Large intestine (tissue), 3 donors: Measurements from ENCODE around the gene RNF180. TPM values are rescaled to one million over a fixed set of nuclear protein-coding genes. Genes with fewer than 3 reads are reported as not detected.

Experiments
- DNase-seq, 2 donors: peaks; one replicate each; pipeline versions ENCODE4 v3.0.0 to v3.0.0-alpha.2; 2013
- H3K27ac ChIP-seq: one replicate; pipeline ENCODE4 v1.5.1; 2013; ENCODE audit warnings: low read length
- H3K27me3 ChIP-seq: 2 replicates; pipeline ENCODE4 v1.6.1; 2013; ENCODE audit warnings: low read length; ENCODE audit not compliant: control insufficient read depth, insufficient read depth
- H3K36me3 ChIP-seq: 2 replicates; pipeline ENCODE4 v1.6.1; 2013; ENCODE audit warnings: low read length; ENCODE audit not compliant: control insufficient read depth, insufficient read depth
- H3K4me1 ChIP-seq: one replicate; pipeline ENCODE4 v1.6.1; 2013; ENCODE audit warnings: low read length; ENCODE audit not compliant: control insufficient read depth, insufficient read depth
- H3K4me3 ChIP-seq: one replicate; pipeline ENCODE4 v1.5.1; 2013; ENCODE audit warnings: low read length
- H3K9me3 ChIP-seq: one replicate; pipeline ENCODE4 v1.6.1; 2013; ENCODE audit warnings: mild to moderate bottlenecking, low read depth, low read length, moderate library complexity; ENCODE audit not compliant: control insufficient read depth
- WGBS: methylation state at CpG from one replicate; pipeline ENCODE4 v1.1.5; 2013; ENCODE audit warnings: low lambda C conversion rate; ENCODE audit not compliant: insufficient coverage; 5-methylcytosine and 5-hydroxymethylcytosine counted together
- polyA plus RNA-seq: library from polyadenylated mRNA; unstranded; fragments of 120-200 nt; gene quantifications from one replicate; pipeline ENCODE4 v1.2.1, GENCODE V29; 2013

The RNF180 gene
- polyA plus RNA-seq, 1 donor, result 5.6 TPM

DNA sequence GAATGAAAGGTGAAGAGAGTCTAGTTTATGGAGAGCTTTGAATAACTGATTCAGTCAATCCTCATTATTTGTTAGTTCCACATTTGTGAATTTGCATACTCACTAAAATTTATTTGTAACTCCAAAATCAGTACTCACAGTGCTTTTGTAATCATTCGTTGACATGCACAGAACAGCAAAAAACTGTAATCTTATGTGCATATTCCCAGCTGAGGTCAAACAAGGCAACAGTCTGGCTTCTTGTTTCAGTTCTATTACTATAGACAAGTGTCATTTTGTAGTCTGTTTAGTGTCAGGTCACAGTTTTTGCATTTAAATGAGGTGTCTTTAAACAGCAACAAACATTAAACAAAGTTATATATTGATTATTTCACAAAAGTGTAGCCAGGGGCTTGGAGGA lies 142.5 kb downstream of the RNF180 start:
- Histone ChIP-seq H3K4me1 (no peaks in the 10 kb centered on the region), H3K36me3 (no peaks in the 10 kb centered on the region), H3K9me3 (no peaks in the 10 kb centered on the region), H3K27ac (no peak overlapping the region), H3K4me3 (no peak overlapping the region), H3K27me3 (no peaks in the 10 kb centered on the region)
- no peak for DNase-seq
- WGBS, result no CpG with 5 or more reads among the region's 1 CpG

DNA sequence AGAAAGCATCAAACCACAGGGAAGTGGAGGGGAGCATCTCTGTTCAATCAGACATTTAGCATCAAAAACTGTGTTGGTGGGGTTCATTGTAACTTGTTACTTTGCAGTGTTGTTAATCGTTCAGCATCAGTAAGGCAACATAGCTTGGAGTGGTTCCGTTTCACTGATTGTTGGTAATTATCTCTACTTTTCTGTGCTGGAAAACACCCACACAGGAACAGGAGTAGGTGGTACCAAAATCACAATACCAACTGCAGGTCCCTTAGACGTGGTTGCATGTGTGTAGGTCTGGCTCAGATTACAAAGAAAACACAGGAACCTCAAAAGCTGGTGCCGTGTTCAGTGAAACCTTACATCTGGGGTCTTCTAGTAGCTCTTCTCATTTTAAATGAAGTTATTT lies 146.8 kb downstream of the RNF180 start:
- Histone ChIP-seq H3K9me3 (no peaks in the 10 kb centered on the region), H3K4me1 (no peaks in the 10 kb centered on the region), H3K4me3 (no peak overlapping the region), H3K36me3 (no peaks in the 10 kb centered on the region), H3K27ac (no peak overlapping the region), H3K27me3 (no peaks in the 10 kb centered on the region)
- no CpG with 5 or more reads among the region's 4 CpGs for WGBS
- DNase-seq, result no peak

DNA sequence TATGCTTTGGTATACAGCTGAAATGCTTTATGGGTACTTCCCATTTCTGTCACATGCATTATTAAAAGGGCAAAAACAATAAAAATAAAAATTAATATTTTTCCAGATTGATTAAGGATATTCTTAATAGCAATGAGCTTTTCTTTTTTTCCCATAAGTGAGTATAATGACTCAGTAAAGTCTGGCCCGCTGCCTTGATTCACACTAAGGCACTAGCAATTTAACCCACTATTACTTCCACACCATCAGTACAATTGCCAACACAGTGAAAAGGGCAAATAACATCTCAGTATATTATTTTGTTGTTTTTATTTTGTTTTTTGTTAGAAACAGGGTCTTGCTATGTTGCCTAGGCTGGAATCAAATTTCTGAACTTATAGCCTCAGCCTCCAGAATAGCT lies 150.1 kb downstream of the RNF180 start:
- Histone ChIP-seq H3K9me3 (no peaks in the 10 kb centered on the region), H3K4me1 (no peaks in the 10 kb centered on the region), H3K36me3 (no peaks in the 10 kb centered on the region), H3K27ac (no peak overlapping the region), H3K4me3 (no peak overlapping the region), H3K27me3 (no peaks in the 10 kb centered on the region)
- no CpG with 5 or more reads among the region's 1 CpG for WGBS
- DNase-seq, result no peak

DNA sequence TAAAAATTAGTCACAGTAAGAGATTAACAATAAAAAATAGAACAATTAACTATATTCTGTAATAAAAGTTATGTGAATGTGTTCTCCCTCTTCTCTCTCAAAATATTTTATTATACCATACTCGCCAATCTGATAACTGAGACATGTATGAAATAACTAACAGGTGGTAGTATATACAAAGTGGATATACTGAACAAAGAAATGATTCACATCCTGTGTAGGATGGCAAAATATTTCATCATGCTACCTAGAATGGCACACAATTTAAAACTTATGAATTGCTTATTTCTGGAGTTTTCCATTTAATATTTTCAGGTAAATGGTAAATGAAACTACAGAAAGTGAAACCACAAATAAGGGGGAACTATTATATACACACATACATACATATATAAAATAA lies 152.5 kb downstream of the RNF180 start:
- Histone ChIP-seq H3K4me3 (no peak overlapping the region), H3K9me3 (no peaks in the 10 kb centered on the region), H3K27me3 (no peaks in the 10 kb centered on the region), H3K36me3 (no peaks in the 10 kb centered on the region), H3K27ac (no peak overlapping the region), H3K4me1 (no peaks in the 10 kb centered on the region)
- no CpG with 5 or more reads among the region's 1 CpG for WGBS
- no peak for DNase-seq

DNA sequence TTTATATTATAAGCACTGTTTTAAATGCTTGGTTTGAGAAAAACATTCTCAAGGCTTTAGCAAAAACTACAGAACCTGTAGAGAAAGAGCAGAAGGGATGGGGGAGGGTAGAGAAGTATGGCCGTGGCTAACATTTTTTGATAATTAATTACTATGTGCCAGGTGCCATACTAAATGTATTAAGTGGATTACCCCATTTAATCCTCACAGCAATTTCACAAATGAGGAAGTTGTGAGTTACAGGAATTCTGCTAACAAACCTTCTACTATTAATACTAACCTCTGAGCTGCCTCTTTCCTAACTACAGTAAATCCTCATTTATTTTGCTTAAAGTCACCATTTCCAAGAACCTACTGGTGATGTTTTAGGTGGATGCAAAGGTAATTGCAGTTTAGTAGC lies 157.9 kb downstream of the RNF180 start:
- Histone ChIP-seq H3K27me3 (no peaks in the 10 kb centered on the region), H3K4me3 (no peak overlapping the region), H3K36me3 (no peaks in the 10 kb centered on the region), H3K4me1 (no peaks in the 10 kb centered on the region), H3K9me3 (no peaks in the 10 kb centered on the region), H3K27ac (no peak overlapping the region)
- WGBS, result no CpG with 5 or more reads among the region's 1 CpG
- no peak for DNase-seq

DNA sequence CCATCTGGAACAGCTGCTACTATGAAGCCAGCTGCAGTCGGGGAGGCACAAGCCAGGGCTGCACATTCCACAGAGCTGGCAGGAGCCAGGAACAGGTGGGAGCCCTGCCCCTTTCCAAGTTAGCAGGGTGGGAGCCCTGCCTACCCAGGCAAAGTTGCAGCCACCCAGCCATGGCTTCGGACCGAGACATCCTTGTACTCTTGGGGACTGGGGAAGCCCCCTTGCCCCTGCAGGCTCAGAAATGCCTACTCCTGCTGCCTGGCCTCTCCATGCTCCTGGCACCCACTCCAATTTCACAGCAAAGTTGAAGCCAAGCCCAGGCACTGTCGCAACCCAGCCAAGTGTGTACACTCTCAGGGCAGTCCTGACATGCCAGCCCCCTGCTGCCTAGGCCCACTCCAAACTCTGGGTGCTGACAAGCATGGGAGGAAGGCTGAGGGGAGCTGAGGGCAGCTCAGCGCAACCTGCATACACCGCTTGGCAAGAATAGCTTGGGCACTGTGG lies 165.1 kb downstream of the RNF180 start:
- Histone ChIP-seq H3K4me3 (no peak overlapping the region), H3K27me3 (no peaks in the 10 kb centered on the region), H3K36me3 (peaks cover 3% of the 10 kb centered on the region), H3K27ac (no peak overlapping the region), H3K9me3 (peaks cover 9% of the 10 kb centered on the region), H3K4me1 (no peaks in the 10 kb centered on the region)
- no peak for DNase-seq
- no CpG with 5 or more reads among the region's 6 CpGs for WGBS

DNA sequence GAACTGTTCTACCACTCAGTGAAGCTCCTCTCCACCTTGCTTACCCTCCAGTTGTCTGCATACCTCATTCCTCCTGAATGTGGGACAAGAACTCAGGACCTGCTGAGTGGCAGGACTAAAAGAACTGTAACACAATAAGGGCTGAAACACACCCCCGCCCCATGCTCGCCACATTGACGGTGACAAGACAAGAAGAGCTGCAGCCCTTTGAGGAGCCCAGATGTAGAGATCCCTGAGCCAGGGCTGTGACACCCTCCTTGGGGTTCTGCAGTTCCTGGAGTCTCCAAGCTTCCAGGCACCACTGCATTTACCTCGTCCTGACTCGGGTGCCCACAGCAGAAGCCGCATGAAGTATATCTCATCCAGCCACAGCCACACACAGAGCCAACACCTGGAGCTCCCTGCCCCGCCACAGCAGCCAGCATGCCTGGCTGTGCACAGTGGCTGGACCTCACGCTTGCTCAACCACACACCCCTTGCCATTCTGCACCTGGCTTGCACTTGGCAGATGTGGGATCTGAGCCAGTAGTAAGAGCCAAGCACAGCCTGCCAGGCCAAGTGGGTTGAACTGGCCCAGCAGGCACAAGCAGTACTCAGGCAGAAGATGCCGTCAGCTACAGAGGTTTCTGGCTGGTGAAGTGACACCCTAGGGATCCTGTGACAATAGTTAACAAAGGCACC lies 166.1 kb downstream of the RNF180 start:
- Histone ChIP-seq H3K27me3 (no peaks in the 10 kb centered on the region), H3K27ac (no peak overlapping the region), H3K36me3 (peaks cover 3% of the 10 kb centered on the region), H3K4me1 (no peaks in the 10 kb centered on the region), H3K9me3 (peaks cover 9% of the 10 kb centered on the region), H3K4me3 (no peak overlapping the region)
- no CpG with 5 or more reads among the region's 9 CpGs for WGBS
- no peak for DNase-seq

DNA sequence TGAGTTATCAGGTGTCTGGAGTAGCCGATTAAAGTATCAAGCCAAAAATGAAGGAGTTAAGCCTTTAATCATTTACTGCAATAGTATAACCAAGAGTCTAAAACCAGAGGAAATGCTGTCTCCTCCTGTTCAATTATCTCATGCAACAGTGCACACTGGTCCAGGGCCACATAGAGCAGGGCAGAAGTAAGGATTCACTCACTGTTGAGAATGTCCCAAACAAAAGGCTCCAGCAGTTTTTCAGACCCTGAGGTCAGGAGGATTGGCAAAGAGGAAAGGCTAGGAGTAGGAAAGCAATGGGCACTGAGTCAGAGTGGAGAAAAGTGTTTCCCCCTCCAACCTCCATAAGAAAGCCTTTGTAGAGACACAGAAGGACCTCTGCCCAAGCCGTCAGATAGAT lies 168.2 kb downstream of the RNF180 start:
- Histone ChIP-seq H3K4me3 (no peak overlapping the region), H3K4me1 (no peaks in the 10 kb centered on the region), H3K27ac (no peak overlapping the region), H3K27me3 (no peaks in the 10 kb centered on the region), H3K36me3 (peaks cover 3% of the 10 kb centered on the region), H3K9me3 (peaks cover 9% of the 10 kb centered on the region)
- no peak for DNase-seq
- no CpG with 5 or more reads among the region's 2 CpGs for WGBS

DNA sequence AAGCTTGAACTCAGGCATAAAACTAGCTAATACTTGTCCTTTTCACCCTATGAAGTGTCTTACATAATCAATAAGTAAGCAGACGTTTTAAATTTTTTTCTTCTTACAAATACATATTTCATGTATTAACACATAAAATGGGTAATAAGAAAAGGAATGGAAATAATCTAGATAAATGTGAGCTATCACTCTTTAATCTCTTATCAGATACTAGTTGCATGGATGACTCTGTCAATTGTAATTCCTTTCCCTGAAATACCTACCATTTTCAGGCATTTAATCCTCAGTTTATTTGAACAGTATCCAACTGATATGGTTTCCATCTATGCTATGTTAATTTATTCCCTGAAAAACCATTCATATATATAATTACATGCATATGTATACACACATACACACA lies 174.1 kb downstream of the RNF180 start:
- no peak for DNase-seq
- H3K4me1 ChIP-seq, result no peaks in the 10 kb centered on the region
- H3K27ac ChIP-seq, result no peak overlapping the region
- H3K9me3 ChIP-seq, result no peaks in the 10 kb centered on the region
- WGBS, result 80% methylated on average over 1 of the region's 1 CpG
- H3K36me3 ChIP-seq, result no peaks in the 10 kb centered on the region
- no peak overlapping the region for H3K4me3 ChIP-seq
- no peaks in the 10 kb centered on the region for H3K27me3 ChIP-seq

DNA sequence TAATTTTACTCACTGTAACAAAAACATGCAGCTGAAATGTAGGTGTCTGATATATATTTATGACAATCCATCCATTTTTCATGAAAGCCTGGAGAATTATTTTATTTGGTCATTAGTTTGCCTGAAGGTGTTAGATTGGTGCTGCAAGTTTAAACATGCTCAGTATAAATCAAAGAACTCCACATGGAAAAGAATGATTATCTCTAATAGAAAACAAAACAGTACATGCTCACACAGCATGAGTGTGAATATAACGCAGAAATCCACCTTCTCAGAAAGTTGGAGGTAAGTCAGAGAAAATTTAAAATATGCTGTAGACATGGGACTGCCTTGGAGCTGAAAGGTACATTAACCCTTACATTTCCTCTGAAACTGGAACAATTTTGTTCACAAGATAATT lies 174.7 kb downstream of the RNF180 start:
- H3K36me3 ChIP-seq, result no peaks in the 10 kb centered on the region
- WGBS, result no CpG with 5 or more reads among the region's 1 CpG
- no peak for DNase-seq
- H3K27ac ChIP-seq, result no peak overlapping the region
- H3K27me3 ChIP-seq, result no peaks in the 10 kb centered on the region
- no peaks in the 10 kb centered on the region for H3K9me3 ChIP-seq
- H3K4me1 ChIP-seq, result no peaks in the 10 kb centered on the region
- no peak overlapping the region for H3K4me3 ChIP-seq

DNA sequence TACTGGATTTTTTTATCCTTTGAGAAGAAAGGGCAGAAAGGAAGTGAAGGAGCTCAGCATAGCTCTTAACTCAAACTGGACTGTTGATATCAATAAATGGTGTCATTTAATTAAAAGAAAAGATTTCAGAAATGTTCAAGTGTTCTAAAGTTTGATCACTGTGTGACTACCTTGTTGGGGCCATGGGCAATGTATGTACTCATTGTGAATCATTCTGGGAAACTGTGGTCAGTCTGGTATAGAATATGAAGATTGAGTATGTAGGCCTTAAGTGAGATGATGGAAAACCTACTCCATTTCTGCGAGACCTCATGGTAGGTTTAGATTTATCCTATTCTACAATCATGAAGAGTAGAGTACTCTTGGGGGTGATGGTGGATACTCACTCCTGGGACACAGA lies 175.7 kb downstream of the RNF180 start:
- no peaks in the 10 kb centered on the region for H3K27me3 ChIP-seq
- H3K27ac ChIP-seq, result no peak overlapping the region
- no peak overlapping the region for H3K4me3 ChIP-seq
- no peaks in the 10 kb centered on the region for H3K4me1 ChIP-seq
- WGBS, result no CpG with 5 or more reads among the region's 1 CpG
- DNase-seq, result no peak
- H3K9me3 ChIP-seq, result no peaks in the 10 kb centered on the region
- no peaks in the 10 kb centered on the region for H3K36me3 ChIP-seq
